Measurements from ENCODE around the gene FHOD3. TPM values are rescaled to one million over a fixed set of nuclear protein-coding genes. Genes with fewer than 3 reads are reported as not detected.

FHOD3 gene
- polyA plus RNA-seq, 2 of the 4 experiments (the other 2 are of a cell fraction), result 2.5 to 3.6 TPM

GRCh38 chr18:36322734-36323133 lies 25.2 kb downstream of the FHOD3 start:
- Histone ChIP-seq H3K4me3 (no peak overlapping the region), H3K27ac (no peak overlapping the region), H3K4me1 (no peaks in the 10 kb centered on the region; the same call in 2 of the 3 replicates), H3K9me3 (no peaks in the 10 kb centered on the region), H3K4me2 (no peak overlapping the region)
- no peak for ATAC-seq
- 43% methylated on average over 4 of the region's 4 CpGs for WGBS (ENCODE audit: missing lambda C conversion rate)
- TF ChIP-seq ZSCAN20 (CRISPR knock-in tag; IDR thresholded peaks at IDR 0.05), result no peak
- no peak for FAIRE-seq
- no peak for DNase-seq (ENCODE audit: low read depth in 1 of 2, low spot score in 1 of 2)
- ChIA-PET POLR2A (no interaction called here), CTCF (interaction anchor here (0.9 kb wide), 1 partner anchor 59 kb away, joined by 3 read pairs; no protein-coding TSS in a partner anchor)

GRCh38 chr18:36323421-36323820 lies 25.9 kb downstream of the FHOD3 start:
- 14% methylated on average over 1 of the region's 1 CpG for WGBS (ENCODE audit: missing lambda C conversion rate)
- no peaks in the 10 kb centered on the region; the same call in 2 of the 3 replicates for H3K4me1 ChIP-seq
- no peaks in the 10 kb centered on the region for H3K9me3 ChIP-seq
- POLR2A ChIA-PET, result no interaction called here
- no peak overlapping the region for H3K4me2 ChIP-seq
- TF ChIP-seq TP53 (CRISPR knock-in tag; IDR thresholded peaks at IDR 0.05) (no peak), ESRRA (IDR thresholded peaks at IDR 0.05; ENCODE audit: borderline replicate concordance, low read length) (no peak), BCL3 (IDR thresholded peaks at IDR 0.05) (no peak), POLR2AphosphoS2 (conservative IDR thresholded peaks at IDR 0.05; ENCODE audit: low read length) (no peak), TFCP2L1 (CRISPR knock-in tag; IDR thresholded peaks at IDR 0.05) (no peak), HDAC2 (IDR thresholded peaks at IDR 0.05) (no peak), REST (IDR thresholded peaks at IDR 0.05) (no peak), MAZ (IDR thresholded peaks at IDR 0.05; ENCODE audit: borderline replicate concordance, low read depth, low read length) (no peak), EHMT2 (IDR thresholded peaks at IDR 0.05; ENCODE audit: low read depth) (no peak), CHD2 (IDR thresholded peaks at IDR 0.05; ENCODE audit: low read length, partially characterized antibody) (no peak), RARB (CRISPR knock-in tag; IDR thresholded peaks at IDR 0.05) (no peak)
- no peak overlapping the region for H3K4me3 ChIP-seq
- no peak for FAIRE-seq
- ATAC-seq, result no peak
- CTCF ChIA-PET, result no interaction called here
- no peak overlapping the region for H3K27ac ChIP-seq
- no peak for DNase-seq (ENCODE audit: low read depth in 1 of 2, low spot score in 1 of 2)

GRCh38 chr18:36325846-36326245 lies 28.3 kb downstream of the FHOD3 start:
- Histone ChIP-seq H3K27ac (no peak overlapping the region), H3K4me2 (no peak overlapping the region), H3K4me1 (peaks cover 2% of the 10 kb centered on the region; the same call in 1 of the 3 replicates), H3K4me3 (no peak overlapping the region), H3K9me3 (no peaks in the 10 kb centered on the region)
- FAIRE-seq, result no peak
- WGBS (ENCODE audit: missing lambda C conversion rate), result 53% methylated on average over 1 of the region's 1 CpG
- TF ChIP-seq RAD21 (conservative IDR thresholded peaks at IDR 0.05 in 1 of 2, IDR thresholded peaks at IDR 0.05 in 1 of 2), result no peak
- no peak for TF ChIP-seq HOXB13 (CRISPR knock-in tag; IDR thresholded peaks at IDR 0.05; ENCODE audit: low read depth)
- TF ChIP-seq FOSL2 (IDR thresholded peaks at IDR 0.05), result no peak
- TF ChIP-seq FOSL2 (CRISPR knock-in tag; IDR thresholded peaks at IDR 0.05), result no peak
- TF ChIP-seq KDM5A (IDR thresholded peaks at IDR 0.05), result no peak
- TF ChIP-seq RFX5 (IDR thresholded peaks at IDR 0.05), result no peak
- TF ChIP-seq HOXB5 (CRISPR knock-in tag; IDR thresholded peaks at IDR 0.05), result no peak
- TF ChIP-seq CHD2 (IDR thresholded peaks at IDR 0.05; ENCODE audit: low read length, partially characterized antibody), result no peak
- no peak for TF ChIP-seq FOXS1 (CRISPR knock-in tag; IDR thresholded peaks at IDR 0.05)
- TF ChIP-seq SREBF2 (IDR thresholded peaks at IDR 0.05), result no peak
- TF ChIP-seq MAFK (IDR thresholded peaks at IDR 0.05; ENCODE audit: partially characterized antibody), result no peak
- TF ChIP-seq ZFP36 (IDR thresholded peaks at IDR 0.05; ENCODE audit: borderline replicate concordance, partially characterized antibody), result no peak
- TF ChIP-seq PBX3 (IDR thresholded peaks at IDR 0.05), result no peak
- no peak for TF ChIP-seq POLR2A (IDR thresholded peaks at IDR 0.05; ENCODE audit: low read length)
- TF ChIP-seq ZNF302 (CRISPR knock-in tag; IDR thresholded peaks at IDR 0.05), result no peak
- TF ChIP-seq ZSCAN20 (CRISPR knock-in tag; IDR thresholded peaks at IDR 0.05), result no peak
- no peak for TF ChIP-seq TP53 (CRISPR knock-in tag; IDR thresholded peaks at IDR 0.05)
- TF ChIP-seq ZC3H11A (IDR thresholded peaks at IDR 0.05), result no peak
- no peak for TF ChIP-seq TFCP2L1 (CRISPR knock-in tag; IDR thresholded peaks at IDR 0.05)
- no peak for TF ChIP-seq EHF (CRISPR knock-in tag; IDR thresholded peaks at IDR 0.05)
- no peak for TF ChIP-seq JUN (IDR thresholded peaks at IDR 0.05)
- no peak for DNase-seq (ENCODE audit: low read depth in 1 of 2, low spot score in 1 of 2)
- ChIA-PET POLR2A (no interaction called here), CTCF (no interaction called here)
- ATAC-seq, result no peak
